Central memory CD8-positive, alpha-beta T cell (primary cell): Measurements from ENCODE around the gene KIF1C.
A peak's percentile ranks its signal among the peaks of the same experiment; 100 is the strongest.

Experiments
- ATAC-seq: fragments of 150-1000 bp; cut with Tn5 transposase; replicated peaks from 2 replicates; pipeline ENCODE4 v1.10.0; 2022; ENCODE audit warnings: mild to moderate bottlenecking, moderate FRiP score, moderate number of reproducible peaks; ENCODE audit not compliant: poor library complexity, severe bottlenecking; ENCODE audit errors: extremely low read depth
- DNase-seq, 2 donors: peaks; one replicate each; pipeline ENCODE4 v3.0.0; 2021; ENCODE audit warnings: low spot score in 2 of 2
- H3K27ac Mint-ChIP-seq: one replicate; pipeline ENCODE4 v1.8.0; 2022; ENCODE audit warnings: low read depth, mild to moderate bottlenecking, moderate library complexity, mixed read lengths
- H3K27me3 Mint-ChIP-seq: one replicate; pipeline ENCODE4 v1.8.0; 2022; ENCODE audit warnings: mixed read lengths
- H3K36me3 Mint-ChIP-seq: one replicate; pipeline ENCODE4 v1.8.0; 2022; ENCODE audit warnings: mild to moderate bottlenecking, moderate library complexity, mixed read lengths; ENCODE audit not compliant: insufficient read depth
- H3K4me1 Mint-ChIP-seq: one replicate; pipeline ENCODE4 v1.8.0; 2022; ENCODE audit warnings: mixed read lengths
- H3K4me3 Mint-ChIP-seq: one replicate; pipeline ENCODE4 v1.8.0; 2022; ENCODE audit warnings: mild to moderate bottlenecking, moderate library complexity, mixed read lengths
- H3K9me3 Mint-ChIP-seq: one replicate; pipeline ENCODE4 v1.8.0; 2022; ENCODE audit warnings: mixed read lengths

The KIF1C gene

DNA sequence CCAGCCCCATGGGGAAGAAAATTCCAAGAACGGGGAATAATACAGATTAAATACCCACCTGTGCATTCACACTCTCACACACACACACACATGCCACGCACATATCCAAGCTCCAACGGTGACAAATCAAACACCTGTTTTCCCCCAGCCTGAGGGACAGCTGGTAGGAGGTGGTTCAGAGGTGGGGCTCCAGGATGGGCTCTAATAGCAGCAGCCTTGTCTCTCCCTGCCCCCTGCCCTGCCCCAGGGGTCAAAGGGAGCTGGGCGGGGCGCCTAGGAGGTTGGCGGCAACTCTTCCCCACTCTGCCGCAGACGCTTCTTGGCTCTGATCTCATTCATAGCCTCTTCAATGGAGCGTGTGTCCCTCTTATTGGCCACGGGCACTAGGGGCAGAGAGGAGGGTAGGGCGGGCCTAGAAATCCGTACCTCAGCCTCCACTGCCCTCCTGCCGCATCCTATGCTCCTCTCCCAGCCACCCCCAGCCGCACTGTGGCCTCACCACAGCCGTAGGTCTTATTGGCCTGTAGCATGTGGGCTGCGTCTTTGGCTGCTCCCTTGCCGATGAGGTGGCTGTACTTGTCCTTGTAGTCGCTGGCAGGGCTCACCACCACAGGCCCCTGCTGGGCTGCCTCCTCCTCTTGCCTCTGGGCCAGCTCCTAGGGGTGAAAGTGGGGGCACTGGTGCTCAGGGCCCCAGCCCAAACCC is 38.3 kb upstream of the KIF1C start:
- ATAC-seq (no peak), DNase-seq (no peak)
- peaks cover 17% of the 10 kb centered on the region for H3K36me3 Mint-ChIP-seq

DNA sequence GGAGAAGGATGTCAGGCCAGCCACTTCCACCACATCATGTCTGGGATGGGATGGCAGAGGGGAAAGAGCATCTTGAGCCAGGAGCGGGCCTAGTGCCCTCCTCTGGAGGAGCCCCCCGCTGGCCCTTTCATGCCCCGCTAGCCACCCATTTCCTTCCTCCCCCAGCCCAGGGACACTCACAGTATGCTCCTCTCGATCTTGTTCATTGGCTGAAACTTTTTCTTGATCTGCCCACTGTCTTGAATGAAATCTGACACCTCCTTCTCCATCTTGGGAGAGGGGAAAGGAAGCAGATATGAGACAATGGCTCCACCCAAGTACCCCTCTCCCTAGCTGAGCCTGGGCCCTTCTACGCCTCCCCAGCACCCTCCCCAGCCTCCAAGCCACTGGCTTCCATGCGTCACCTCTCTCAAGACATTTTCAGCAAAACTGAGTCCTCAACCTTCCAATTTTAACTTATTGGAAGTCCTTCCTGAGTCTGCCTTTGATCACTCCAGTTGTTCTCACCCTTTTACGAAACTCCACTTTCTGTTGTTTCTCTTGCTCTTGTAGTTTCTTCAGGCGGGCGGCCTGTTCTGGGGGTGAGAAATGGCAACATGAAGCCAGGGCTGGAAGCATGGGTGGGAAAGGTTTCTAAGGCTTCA is 37.3 kb upstream of the KIF1C start:
- Mint-ChIP-seq H3K4me3 (no peak overlapping the region), H3K27me3 (no peaks in the 10 kb centered on the region), H3K4me1 (peaks cover 16% of the 10 kb centered on the region), H3K36me3 (peaks cover 15% of the 10 kb centered on the region), H3K27ac (no peak overlapping the region), H3K9me3 (no peaks in the 10 kb centered on the region)
- DNase-seq (no peak), ATAC-seq (no peak)

More for the DNA sequence above, 38.3 kb upstream of the KIF1C start:
- H3K4me3 Mint-ChIP-seq: no peak overlapping the region
- H3K9me3 Mint-ChIP-seq: no peaks in the 10 kb centered on the region
- H3K27ac Mint-ChIP-seq: no peak overlapping the region
- no peaks in the 10 kb centered on the region for H3K27me3 Mint-ChIP-seq
- H3K4me1 Mint-ChIP-seq: peaks cover 12% of the 10 kb centered on the region

DNA sequence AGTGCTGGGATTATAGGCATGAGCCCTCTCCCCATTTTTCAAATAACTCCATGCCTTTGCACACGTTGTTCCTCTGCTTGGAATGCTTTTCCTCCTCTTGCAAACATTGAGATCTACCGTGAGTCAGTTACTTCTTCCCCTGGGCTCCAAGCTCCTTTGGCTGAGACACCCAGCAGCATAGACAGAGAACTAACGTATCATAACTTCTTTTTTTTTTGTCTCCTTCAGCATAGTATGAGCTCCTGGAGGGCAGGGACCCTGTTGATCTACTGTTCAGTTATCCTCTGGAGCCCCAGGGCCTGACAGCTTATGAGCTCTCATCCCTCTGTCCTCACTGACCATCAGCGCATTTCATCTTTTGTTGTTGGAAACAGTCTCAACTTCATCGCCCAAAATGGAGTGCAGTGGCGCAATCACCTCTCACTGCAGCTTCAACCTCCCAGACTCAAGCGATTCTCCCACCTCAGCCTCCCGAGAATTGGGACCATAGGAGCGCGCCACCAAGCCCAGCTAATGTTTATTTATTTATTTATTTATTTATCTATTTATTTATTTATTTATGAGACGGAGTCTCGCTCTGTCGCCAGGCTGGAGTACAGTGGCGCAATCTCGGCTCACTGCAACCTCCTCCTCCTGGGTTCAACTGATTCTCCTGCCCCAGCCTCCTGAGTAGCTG is 32.3 kb upstream of the KIF1C start:
- H3K9me3 Mint-ChIP-seq: no peaks in the 10 kb centered on the region
- H3K27me3 Mint-ChIP-seq: no peaks in the 10 kb centered on the region
- H3K27ac Mint-ChIP-seq: no peak overlapping the region
- ATAC-seq (no peak), DNase-seq (no peak)
- H3K4me3 Mint-ChIP-seq: no peak overlapping the region
- H3K4me1 Mint-ChIP-seq: peaks cover 19% of the 10 kb centered on the region
- H3K36me3 Mint-ChIP-seq: peaks cover 11% of the 10 kb centered on the region

DNA sequence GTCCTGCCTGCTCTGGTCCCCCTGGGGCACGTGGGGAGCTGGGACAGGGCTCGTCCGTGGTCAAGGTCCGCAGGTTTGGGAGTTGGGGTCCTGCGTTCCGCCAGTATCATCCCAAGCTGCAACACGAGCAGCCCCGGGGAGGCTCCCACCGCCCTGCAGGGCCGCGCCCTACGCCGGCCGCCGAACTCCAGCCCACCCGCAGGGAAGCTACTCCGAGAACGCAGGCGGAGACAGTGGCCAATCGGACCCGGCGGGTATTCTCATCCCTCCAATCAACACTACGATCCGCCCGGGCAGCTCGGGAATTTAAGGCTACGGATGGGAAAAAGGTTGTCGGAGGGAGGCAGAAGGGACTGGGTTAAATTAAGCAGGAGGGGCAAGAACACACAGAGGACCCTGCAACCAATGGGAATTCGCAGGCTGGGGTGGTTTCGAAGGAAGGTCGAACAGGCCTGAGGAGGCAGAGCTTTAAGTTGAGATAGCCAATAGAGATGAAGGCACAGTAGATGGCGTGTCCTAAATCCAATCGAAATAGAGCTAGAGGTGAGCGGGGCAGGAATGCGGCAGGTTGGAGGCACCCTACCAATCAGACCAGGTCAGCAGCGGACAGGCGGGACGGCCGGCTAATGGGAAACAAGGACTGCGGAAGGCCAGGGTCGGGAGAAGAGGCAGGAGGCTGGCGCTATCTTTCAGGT is 30.8 kb upstream of the KIF1C start:
- peak; percentile 86 for ATAC-seq
- Mint-ChIP-seq H3K4me1 (peaks cover 15% of the 10 kb centered on the region), H3K4me3 (no peak overlapping the region), H3K36me3 (peaks cover 13% of the 10 kb centered on the region), H3K27ac (no peak overlapping the region), H3K27me3 (no peaks in the 10 kb centered on the region), H3K9me3 (no peaks in the 10 kb centered on the region)
- DNase-seq: peak in 1 of 2 donors; percentile 91

DNA sequence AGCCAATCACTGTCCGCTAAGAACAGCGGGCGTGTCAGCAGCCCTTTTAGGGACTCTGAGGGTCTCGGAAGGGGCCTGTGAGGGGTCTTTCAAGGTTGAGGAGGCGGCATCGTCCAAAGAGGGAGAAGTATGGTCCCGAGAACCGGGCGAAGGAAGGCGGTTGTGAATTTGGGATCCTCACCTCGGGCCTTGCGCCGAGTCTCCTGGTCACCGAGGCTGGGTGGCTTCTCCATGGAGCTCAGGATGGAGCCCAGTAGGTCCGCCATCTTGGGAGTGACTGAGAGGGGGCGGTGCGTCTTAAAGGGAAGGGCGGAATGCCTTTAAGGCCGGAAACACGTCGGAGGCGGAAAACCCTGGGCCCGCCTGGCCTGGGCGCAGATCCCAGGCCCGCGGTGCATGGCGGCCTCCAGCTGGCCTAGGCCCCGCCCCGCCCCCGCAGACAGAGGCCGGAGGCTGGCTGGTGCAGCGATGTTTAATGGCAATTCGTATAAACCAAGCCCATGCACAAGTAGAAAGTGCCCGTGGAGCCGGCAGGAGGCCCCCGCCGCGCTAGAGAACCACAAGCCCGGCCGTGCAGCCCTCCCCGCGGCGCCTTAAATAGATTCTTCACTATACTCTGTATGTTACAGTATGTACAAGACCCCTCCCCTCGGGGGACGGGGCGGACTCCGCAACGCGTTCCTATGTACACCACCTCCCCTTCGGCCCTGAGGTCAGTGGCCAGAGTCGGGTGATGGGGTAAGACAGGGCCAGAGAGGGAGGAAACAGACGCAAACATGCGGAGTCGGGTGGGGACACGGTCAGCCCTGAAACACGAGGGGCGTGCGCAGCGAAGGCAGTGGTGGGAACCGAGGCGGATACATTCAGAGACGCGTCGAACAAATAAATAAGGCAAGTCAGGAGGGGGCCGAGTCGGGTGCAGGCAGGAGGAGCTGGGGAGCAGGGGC is 29.9 kb upstream of the KIF1C start, which contains the start of gene SPAG7:
Gene SPAG7, minus strand, starts transcription at position 279 of the 947 bp plus-strand sequence. Its CDS starts 13 bp downstream, at position 266.
- DNase-seq: peak; percentile 94 to 96
- H3K27ac Mint-ChIP-seq: no peak within 1 kb of the TSS
- no peaks in the 10 kb centered on the region for H3K9me3 Mint-ChIP-seq
- H3K4me1 Mint-ChIP-seq: peaks cover 15% of the 10 kb centered on the region
- H3K36me3 Mint-ChIP-seq: peaks cover 15% of the 10 kb centered on the region
- H3K4me3 Mint-ChIP-seq: no peak within 1 kb of the TSS
- ATAC-seq: peak; percentile 70
- no peaks in the 10 kb centered on the region for H3K27me3 Mint-ChIP-seq

DNA sequence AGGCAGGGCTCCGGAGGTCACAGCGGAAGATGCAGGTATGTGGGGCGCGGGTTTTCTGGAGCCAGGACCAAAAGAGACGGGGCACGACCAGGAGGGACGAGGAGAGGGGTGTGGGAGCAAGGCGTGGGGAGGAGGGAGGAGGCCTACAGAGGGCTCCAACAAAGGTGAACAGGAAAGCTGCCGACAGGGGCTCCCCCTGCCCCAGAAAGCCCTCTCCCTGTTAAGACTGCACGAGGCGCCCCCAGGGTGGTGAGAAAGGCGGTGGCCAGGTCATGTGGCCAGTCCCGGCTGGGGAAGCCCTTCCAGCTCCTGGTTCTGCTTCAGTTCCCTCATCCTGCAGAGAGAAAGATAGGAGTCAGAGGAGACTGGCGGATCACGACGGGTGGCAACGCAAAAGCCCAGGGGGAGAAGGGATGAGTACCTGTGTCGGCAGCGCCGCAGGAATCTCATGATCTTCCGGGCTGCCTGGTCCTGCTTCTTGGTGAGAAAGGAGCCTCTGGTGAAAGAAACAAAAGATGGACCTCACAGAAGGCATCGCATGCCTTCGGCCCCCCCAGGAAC is 29.2 kb upstream of the KIF1C start:
- peaks cover 17% of the 10 kb centered on the region for H3K36me3 Mint-ChIP-seq
- H3K27me3 Mint-ChIP-seq: no peaks in the 10 kb centered on the region
- H3K27ac Mint-ChIP-seq: no peak overlapping the region
- no peaks in the 10 kb centered on the region for H3K9me3 Mint-ChIP-seq
- ATAC-seq (no peak), DNase-seq (no peak)
- H3K4me1 Mint-ChIP-seq: peaks cover 16% of the 10 kb centered on the region
- H3K4me3 Mint-ChIP-seq: no peak overlapping the region

DNA sequence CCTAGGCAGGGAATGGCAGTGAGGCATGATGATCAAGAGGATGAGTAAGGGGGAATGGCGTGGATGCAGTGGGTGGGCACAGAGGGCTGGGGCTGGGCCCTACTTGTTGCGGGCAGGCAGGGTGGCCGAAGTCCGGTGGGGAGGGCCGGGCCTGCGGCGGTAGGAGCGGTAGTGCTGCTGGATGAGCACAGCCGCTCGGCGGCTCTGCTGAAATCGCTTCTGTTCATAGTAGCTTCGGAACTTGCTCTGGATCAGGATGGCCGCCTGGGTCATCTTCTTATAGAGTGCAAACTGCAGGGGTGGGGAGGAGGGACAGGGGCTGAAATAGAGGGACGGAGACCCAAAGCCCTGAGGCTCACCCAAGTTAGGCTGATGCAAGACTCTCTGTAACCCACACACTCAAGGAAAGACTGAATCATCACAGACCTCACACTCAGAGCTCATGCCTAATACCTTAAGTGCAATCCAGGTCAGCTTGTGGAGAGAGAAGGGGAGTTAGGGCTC is 28.7 kb upstream of the KIF1C start:
- Mint-ChIP-seq H3K9me3 (no peaks in the 10 kb centered on the region), H3K27ac (no peak overlapping the region), H3K4me1 (peaks cover 20% of the 10 kb centered on the region), H3K4me3 (no peak overlapping the region), H3K36me3 (peaks cover 18% of the 10 kb centered on the region), H3K27me3 (no peaks in the 10 kb centered on the region)
- ATAC-seq (no peak), DNase-seq (no peak)

DNA sequence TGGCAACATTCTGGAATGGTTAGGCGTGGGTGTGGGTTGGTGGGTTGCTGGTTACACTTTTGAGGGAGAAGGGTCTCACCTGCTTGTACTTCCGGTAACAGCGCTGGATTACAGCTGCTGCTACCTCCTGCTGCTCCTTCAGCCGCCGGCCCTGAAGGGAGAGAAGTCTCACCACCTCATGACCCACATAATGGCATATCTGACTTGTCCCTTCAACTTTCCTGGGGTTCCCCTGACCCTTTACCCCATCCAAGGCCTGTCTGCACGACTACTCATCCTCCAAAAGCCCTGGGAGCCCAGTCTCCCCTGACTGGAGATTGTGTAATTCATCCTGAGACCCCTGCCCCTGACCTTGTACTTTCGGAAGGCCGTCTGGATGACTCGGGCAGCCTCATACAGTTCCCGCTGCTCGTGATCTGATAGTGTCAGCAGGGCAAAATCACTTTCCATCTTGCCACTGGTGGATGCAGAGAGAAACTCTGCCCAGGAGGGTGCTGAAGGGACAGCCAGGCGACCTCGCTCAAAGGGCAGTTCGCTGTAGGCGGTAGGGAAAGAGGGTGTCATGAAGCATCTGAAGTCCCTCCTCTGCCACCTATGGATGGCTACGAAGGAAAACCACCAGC is 28.1 kb upstream of the KIF1C start:
- Mint-ChIP-seq H3K4me1 (peaks cover 20% of the 10 kb centered on the region), H3K27me3 (no peaks in the 10 kb centered on the region), H3K9me3 (no peaks in the 10 kb centered on the region), H3K27ac (no peak overlapping the region), H3K4me3 (no peak overlapping the region), H3K36me3 (peaks cover 20% of the 10 kb centered on the region)
- ATAC-seq (no peak), DNase-seq (no peak)

DNA sequence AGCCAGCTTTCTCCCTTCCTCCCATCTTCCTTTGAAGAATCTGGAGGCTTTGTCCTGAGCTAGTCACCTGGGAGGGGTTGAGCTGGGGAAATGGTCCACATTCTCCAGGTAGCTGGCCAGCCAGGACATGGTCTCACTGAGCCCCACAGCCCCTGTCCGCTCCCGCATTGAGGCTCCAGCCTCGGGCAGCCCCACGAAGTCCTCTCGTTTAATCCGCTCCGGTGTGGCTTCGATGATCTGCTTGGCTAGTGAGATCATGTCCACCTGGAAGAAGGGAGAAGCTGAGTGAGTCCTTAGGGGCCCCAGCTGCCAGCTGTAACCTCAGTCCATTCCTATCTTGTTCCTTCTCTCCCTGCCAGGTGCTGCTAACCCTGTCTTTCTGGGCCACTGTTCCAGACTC is 27.5 kb upstream of the KIF1C start:
- H3K36me3 Mint-ChIP-seq: peaks cover 24% of the 10 kb centered on the region
- no peak for DNase-seq
- H3K4me1 Mint-ChIP-seq: peaks cover 18% of the 10 kb centered on the region
- no peaks in the 10 kb centered on the region for H3K27me3 Mint-ChIP-seq
- H3K27ac Mint-ChIP-seq: no peak overlapping the region
- H3K4me3 Mint-ChIP-seq: no peak overlapping the region
- no peaks in the 10 kb centered on the region for H3K9me3 Mint-ChIP-seq
- no peak for ATAC-seq

DNA sequence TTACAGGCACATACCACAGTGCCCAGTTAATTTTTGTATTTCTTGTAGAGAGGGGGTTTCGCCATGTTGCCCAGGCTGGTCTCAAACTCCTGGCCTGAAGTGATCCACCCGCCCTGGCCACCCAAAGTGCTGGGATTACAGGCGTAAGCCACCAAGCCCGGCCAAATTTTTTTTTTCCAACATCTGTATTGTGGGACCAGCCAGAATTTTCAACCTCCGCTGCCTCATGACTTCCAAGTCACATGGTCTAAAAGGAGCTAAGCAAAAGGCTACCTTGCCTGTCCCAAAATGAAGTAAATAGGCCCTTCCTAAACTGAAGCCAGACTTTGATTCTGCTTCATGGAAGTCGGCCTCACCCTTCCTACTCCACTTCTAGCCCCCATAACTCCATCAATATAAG is 25.9 kb upstream of the KIF1C start:
- DNase-seq: no peak
- H3K4me1 Mint-ChIP-seq: peaks cover 11% of the 10 kb centered on the region
- peaks cover 28% of the 10 kb centered on the region for H3K36me3 Mint-ChIP-seq
- no peaks in the 10 kb centered on the region for H3K9me3 Mint-ChIP-seq
- ATAC-seq: no peak
- no peaks in the 10 kb centered on the region for H3K27me3 Mint-ChIP-seq
- no peak overlapping the region for H3K27ac Mint-ChIP-seq
- no peak overlapping the region for H3K4me3 Mint-ChIP-seq

DNA sequence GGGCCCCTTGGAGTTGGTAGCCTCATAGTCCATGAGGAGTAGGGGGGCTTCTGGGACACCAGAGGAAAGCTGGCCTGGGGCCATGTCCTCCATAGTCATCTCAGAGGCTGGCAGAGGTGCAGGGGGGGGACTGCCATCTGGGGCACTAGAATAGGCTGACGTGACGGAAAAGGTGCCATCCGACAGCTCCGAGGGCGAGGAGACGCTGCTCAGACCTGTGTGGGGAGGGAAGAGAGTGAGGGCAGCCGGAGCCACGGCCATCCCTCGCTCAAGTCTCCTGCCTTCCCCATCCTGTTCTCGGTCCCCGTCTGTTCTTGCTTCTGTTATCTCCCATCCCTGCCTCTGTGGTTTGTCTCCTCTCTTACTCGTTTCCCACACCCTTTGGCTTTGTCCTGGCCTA is 25.4 kb upstream of the KIF1C start:
- Mint-ChIP-seq H3K9me3 (no peaks in the 10 kb centered on the region), H3K36me3 (peaks cover 31% of the 10 kb centered on the region), H3K4me3 (no peak overlapping the region), H3K4me1 (peaks cover 11% of the 10 kb centered on the region), H3K27ac (no peak overlapping the region), H3K27me3 (no peaks in the 10 kb centered on the region)
- DNase-seq (no peak), ATAC-seq (no peak)
